SK-N-SH (cell line): ENCODE measurements around the gene CCDC171. TPM values are rescaled to one million over a fixed set of nuclear protein-coding genes. Genes with fewer than 3 reads are reported as not detected.

Experiments used
- CTCF ChIA-PET: fragments of 300-600, 350-600 bp; formaldehyde crosslinking; extraction: SDS; loops from one replicate; lab custom pipeline; 2021; lab: Yijun Ruan, JAX
- POLR2A ChIA-PET: fragments of 350-600 bp; sonication (Branson Sonifier 250); formaldehyde crosslinking; extraction: SDS; loops from one replicate; lab custom pipeline; 2020; ENCODE audit warnings: antibody characterized with exemption, inconsistent platforms; lab: Yijun Ruan, JAX
- DNase-seq: peaks from one replicate; pipeline ENCODE4 v3.0.0; 2012
- H2AFZ ChIP-seq: fragments of 200-600 bp; sonication (generic); 2 replicates; pipeline ENCODE4 v1.8.1; 2016; ENCODE audit warnings: antibody characterized with exemption, mild to moderate bottlenecking, low read depth
- H3F3A ChIP-seq: fragments of 200-600 bp; sonication (generic); replicated peaks from 2 replicates; pipeline ENCODE3; 2016; ENCODE audit warnings: antibody characterized with exemption, mild to moderate bottlenecking; ENCODE audit not compliant: insufficient read depth
- H3K27ac ChIP-seq, 2 experiments: fragments of 200-500 bp in 1 of 2; fragments of 200-600 bp in 1 of 2; sonication (Bioruptor generic) in 1 of 2; sonication (generic), shearing (Covaris generic) in 1 of 2; 2 replicates each; pipeline versions ENCODE4 v1.5.1 to v1.6.1; 2014 to 2016; ENCODE audit warnings: low read depth in 2 of 2, inconsistent platforms in 1 of 2, low read length in 1 of 2, mild to moderate bottlenecking in 1 of 2, mixed read lengths in 1 of 2
- H3K27me3 ChIP-seq: fragments of 200-600 bp; sonication (generic), shearing (Covaris generic); 2 replicates; pipeline ENCODE4 v1.6.1; 2016; ENCODE audit warnings: mixed run types; ENCODE audit not compliant: insufficient read depth
- H3K36me3 ChIP-seq, 2 experiments: fragments of 200-500 bp in 1 of 2; fragments of 200-600 bp in 1 of 2; sonication (Bioruptor generic) in 1 of 2; sonication (generic) in 1 of 2; replicated peaks in 1 of 2; 2 replicates each; pipeline versions ENCODE3 to v1.5.1; 2014 to 2016; ENCODE audit warnings: low read length in 1 of 2, mild to moderate bottlenecking in 1 of 2; ENCODE audit not compliant: insufficient read depth in 2 of 2, control insufficient read depth in 1 of 2
- H3K4me1 ChIP-seq, 2 experiments: fragments of 200-500 bp in 1 of 2; fragments of 200-600 bp in 1 of 2; sonication (Bioruptor generic) in 1 of 2; sonication (generic), shearing (Covaris generic) in 1 of 2; 2 replicates each; pipeline versions ENCODE4 v1.5.1 to v1.6.1; 2014 to 2016; ENCODE audit warnings: low read depth in 1 of 2, low read length in 1 of 2, mixed run types in 1 of 2; ENCODE audit not compliant: insufficient read depth in 2 of 2, control insufficient read depth in 1 of 2
- H3K4me2 ChIP-seq: fragments of 200-600 bp; sonication (generic), shearing (Covaris generic); 2 replicates; pipeline ENCODE4 v1.6.1; 2017; ENCODE audit warnings: mixed run types
- H3K4me3 ChIP-seq, 2 experiments: fragments of 200-500 bp in 1 of 2; fragments of 200-600 bp in 1 of 2; sonication (Bioruptor generic) in 1 of 2; sonication (generic), shearing (Covaris generic) in 1 of 2; 2 replicates each; pipeline versions ENCODE4 v1.5.1 to v1.8.1; 2014 to 2016; ENCODE audit warnings: low read depth in 2 of 2, inconsistent platforms in 1 of 2, low read length in 1 of 2, mild to moderate bottlenecking in 1 of 2, mixed read lengths in 1 of 2, moderate library complexity in 1 of 2
- H3K79me2 ChIP-seq: fragments of 200-600 bp; sonication (generic); 2 replicates; pipeline ENCODE4 v1.8.1; 2017; ENCODE audit warnings: mild to moderate bottlenecking; ENCODE audit not compliant: insufficient read depth
- H3K9ac ChIP-seq: fragments of 200-600 bp; sonication (generic); 2 replicates; pipeline ENCODE4 v1.6.1; 2017; ENCODE audit warnings: mixed run types
- H3K9me2 ChIP-seq: fragments of 200-600 bp; sonication (generic); 2 replicates; pipeline ENCODE4 v1.6.1; 2017; ENCODE audit warnings: mixed run types
- H3K9me3 ChIP-seq: fragments of 200-600 bp; sonication (generic); 2 replicates; pipeline ENCODE4 v1.6.1; 2017; ENCODE audit warnings: mixed run types, mild to moderate bottlenecking, moderate library complexity
- H4K20me1 ChIP-seq: fragments of 200-600 bp; sonication (generic); 2 replicates; pipeline ENCODE4 v1.6.1; 2017; ENCODE audit warnings: mild to moderate bottlenecking, mixed run types; ENCODE audit not compliant: insufficient read depth
- CTCF ChIP-seq: fragments of 200-600 bp; sonication (generic); IDR thresholded peaks from 2 replicates; pipeline ENCODE4 v1.6.1; 2017; ENCODE audit warnings: antibody characterized with exemption, mild to moderate bottlenecking, moderate library complexity
- EP300 ChIP-seq, 2 experiments: IDR thresholded peaks; 2 replicates each; pipeline versions ENCODE4 v1.4.0 to v1.6.1; 2012; ENCODE audit warnings: borderline replicate concordance in 1 of 2, low read depth in 1 of 2, low read length in 1 of 2
- FOSL2 ChIP-seq: IDR thresholded peaks from 2 replicates; pipeline ENCODE4 v1.4.0; 2012; ENCODE audit warnings: low read depth, mild to moderate bottlenecking, moderate library complexity, borderline replicate concordance
- FOXJ3 ChIP-seq: sonication (generic); formaldehyde crosslinking; IDR thresholded peaks from 2 replicates; pipeline ENCODE4 v1.5.1; 2020; ENCODE audit warnings: mild to moderate bottlenecking, missing genetic modification reagents
- GABPA ChIP-seq: IDR thresholded peaks from 2 replicates; pipeline ENCODE4 v1.4.0; 2012; ENCODE audit warnings: low read depth, mild to moderate bottlenecking
- IRF3 ChIP-seq: fragments of 150-350 bp; IDR thresholded peaks from 2 replicates; pipeline ENCODE4 v1.6.1; 2016; ENCODE audit warnings: mild to moderate bottlenecking, low read depth, low read length
- MXI1 ChIP-seq: IDR thresholded peaks from 2 replicates; pipeline ENCODE4 v1.6.1; 2012; ENCODE audit warnings: mild to moderate bottlenecking, low read depth, low read length, improper control_type of control experiment
- POLR2AphosphoS5 ChIP-seq: IDR thresholded peaks from 2 replicates; pipeline ENCODE4 v1.6.1; 2012; ENCODE audit warnings: low read depth, low read length
- RAD21 ChIP-seq: IDR thresholded peaks from 2 replicates; pipeline ENCODE4 v1.6.1; 2012; ENCODE audit warnings: mild to moderate bottlenecking, low read length
- RCOR1 ChIP-seq: fragments of 150-350 bp; IDR thresholded peaks from 2 replicates; pipeline ENCODE4 v1.6.1; 2017; ENCODE audit warnings: antibody characterized with exemption, low read length
- REST ChIP-seq: IDR thresholded peaks from 2 replicates; pipeline ENCODE4 v1.6.1; 2012; ENCODE audit warnings: mild to moderate bottlenecking, low read depth, low read length, moderate library complexity
- SIN3A ChIP-seq: IDR thresholded peaks from 2 replicates; pipeline ENCODE4 v1.6.1; 2012; ENCODE audit warnings: low read depth, mild to moderate bottlenecking, low read length, moderate library complexity, borderline replicate concordance
- SMC3 ChIP-seq: IDR thresholded peaks from 2 replicates; pipeline ENCODE4 v1.6.1; 2012; ENCODE audit warnings: low read depth, low read length, improper control_type of control experiment
- TAF1 ChIP-seq: IDR thresholded peaks from 2 replicates; pipeline ENCODE4 v1.6.1; 2012; ENCODE audit warnings: low read depth, mild to moderate bottlenecking, low read length, moderate library complexity, borderline replicate concordance
- TCF12 ChIP-seq: IDR thresholded peaks from 2 replicates; pipeline ENCODE4 v1.4.0; 2012
- TEAD4 ChIP-seq: IDR thresholded peaks from 2 replicates; pipeline ENCODE4 v1.4.0; 2012; ENCODE audit warnings: mild to moderate bottlenecking, borderline replicate concordance; ENCODE audit not compliant: insufficient read depth
- USF1 ChIP-seq: IDR thresholded peaks from 2 replicates; pipeline ENCODE4 v1.4.0; 2012; ENCODE audit warnings: low read depth, borderline replicate concordance
- USF2 ChIP-seq: fragments of 150-350 bp; IDR thresholded peaks from 2 replicates; pipeline ENCODE4 v1.6.1; 2017; ENCODE audit warnings: antibody characterized with exemption, low read length, low read depth, borderline replicate concordance
- YY1 ChIP-seq: IDR thresholded peaks from 2 replicates; pipeline ENCODE4 v1.4.0; 2012; ENCODE audit warnings: low read depth, mild to moderate bottlenecking
- ZBTB33 ChIP-seq: IDR thresholded peaks from 2 replicates; pipeline ENCODE4 v1.4.0; 2012; ENCODE audit warnings: low read depth, borderline replicate concordance
- WGBS: methylation state at CpG from one replicate; pipeline ENCODE4 v1.1.6; 2017; ENCODE audit warnings: low lambda C conversion rate; 5-methylcytosine and 5-hydroxymethylcytosine counted together
- polyA plus RNA-seq, 3 experiments: library from polyadenylated mRNA; depleted of rRNA; stranded (reverse); fragments of >200 nt; gene quantifications; 2 replicates each; pipeline ENCODE4 v1.2.3, GENCODE V29; 2012

CCDC171 gene
- polyA plus RNA-seq, 1 of the 3 experiments (the other 2 are of a cell fraction) = 0.54 TPM

- no peak for DNase-seq
These were observed 164.6 kb downstream of the CCDC171 start for GRCh38 chr9:15717290-15717967.

More at GRCh38 chr9:15717290-15717967, 164.6 kb downstream of the CCDC171 start:
- POLR2A ChIA-PET = no interaction called here
- Histone ChIP-seq H3K9me3 (no peaks in the 10 kb centered on the region), H3F3A (no peaks in the 10 kb centered on the region), H3K9ac (no peak overlapping the region), H3K27me3 (no peaks in the 10 kb centered on the region), H3K79me2 (no peaks in the 10 kb centered on the region)
- WGBS = 82% methylated on average over 4 of the region's 5 CpGs
- TF ChIP-seq EP300 (IDR thresholded peaks at IDR 0.05; ENCODE audit: borderline replicate concordance in 1 of 2, low read depth in 1 of 2, low read length in 1 of 2) (no peak), YY1 (no peak), SMC3 (no peak), GABPA (no peak), IRF3 (no peak), RAD21 (no peak), USF2 (no peak), CTCF (no peak), REST (no peak), TCF12 (no peak), SIN3A (no peak), FOXJ3 (CRISPR knock-in tag) (no peak), USF1 (no peak), ZBTB33 (no peak), TAF1 (no peak), RCOR1 (no peak), TEAD4 (no peak), POLR2AphosphoS5 (no peak), MXI1 (no peak), FOSL2 (no peak)
- TF ChIP-seq, all 33 proteins: peak for 0
- Histone ChIP-seq H3K4me3 (no peak overlapping the region), H2AFZ (no peak overlapping the region), H3K9me2 (no peaks in the 10 kb centered on the region), H3K27ac (no peak overlapping the region), H4K20me1 (no peaks in the 10 kb centered on the region), H3K36me3 (peaks cover 0 to 3% of the 10 kb centered on the region in 2 experiments), H3K4me1 (no peaks in the 10 kb centered on the region), H3K4me2 (no peak overlapping the region)
- CTCF ChIA-PET = no interaction called here
